Measurements from ENCODE around the gene KIN.
"Not testable (repeated sequence)": the region's sequence is repeated elsewhere in the genome, so short reads cannot be mapped to it uniquely, and the experiment has no call there.

Gene KIN

DNA sequence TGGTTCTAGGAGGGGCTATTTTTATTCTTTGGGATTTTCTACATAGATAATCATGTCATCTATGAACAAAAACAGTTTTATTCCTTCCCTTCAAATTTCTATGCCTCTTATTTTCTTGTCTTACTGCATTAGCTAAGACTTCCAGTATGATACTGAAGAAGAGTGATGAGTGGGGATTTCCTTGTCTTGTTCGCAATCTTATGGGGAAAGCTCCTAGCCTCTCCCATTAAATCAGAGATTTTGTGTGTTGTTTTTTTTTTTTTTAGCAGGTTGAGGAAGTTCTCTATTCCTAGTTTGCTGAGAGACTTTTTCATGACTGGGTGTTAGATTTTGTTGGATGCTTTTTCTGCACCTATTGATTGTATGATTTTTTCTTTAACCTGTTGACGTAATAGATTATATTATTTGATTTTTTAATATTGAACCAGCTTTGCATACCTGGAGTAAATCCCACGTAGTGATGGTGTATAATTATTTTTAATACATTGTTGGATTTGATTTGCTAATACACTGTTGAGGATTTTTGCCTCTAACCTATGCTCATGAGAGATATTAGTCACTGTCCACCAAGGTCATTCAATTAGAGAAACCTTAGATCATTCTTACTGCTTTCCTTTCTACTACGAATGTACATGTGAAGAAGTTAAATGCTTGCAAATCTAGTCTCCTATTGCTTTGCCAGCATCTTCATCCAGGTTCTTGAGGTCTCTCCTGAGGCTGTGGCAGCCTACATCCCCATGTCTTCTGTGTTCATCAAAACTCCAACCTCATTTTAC, 6.6 kb upstream of the KIN start:
- no peak for DNase-seq

DNA sequence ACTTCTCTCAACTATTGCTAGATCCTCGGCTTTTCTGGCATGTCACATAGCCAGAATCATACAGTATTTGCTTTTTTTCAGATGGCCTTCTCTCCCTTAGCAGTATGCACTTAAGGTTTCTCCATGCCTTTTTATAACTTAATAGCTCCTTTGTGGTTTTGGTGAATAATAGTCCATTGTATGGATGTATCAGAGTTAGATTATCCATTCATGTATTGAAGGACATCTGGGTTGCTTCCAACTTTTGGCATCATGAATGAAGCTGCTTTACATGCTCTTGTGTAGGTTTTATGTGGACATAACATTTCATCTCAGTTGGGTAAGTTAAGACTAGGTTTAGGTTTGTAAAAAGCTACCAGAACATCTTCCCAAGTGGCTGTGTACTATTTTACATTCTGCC, 4.7 kb upstream of the KIN start:
- DNase-seq = no peak

DNA sequence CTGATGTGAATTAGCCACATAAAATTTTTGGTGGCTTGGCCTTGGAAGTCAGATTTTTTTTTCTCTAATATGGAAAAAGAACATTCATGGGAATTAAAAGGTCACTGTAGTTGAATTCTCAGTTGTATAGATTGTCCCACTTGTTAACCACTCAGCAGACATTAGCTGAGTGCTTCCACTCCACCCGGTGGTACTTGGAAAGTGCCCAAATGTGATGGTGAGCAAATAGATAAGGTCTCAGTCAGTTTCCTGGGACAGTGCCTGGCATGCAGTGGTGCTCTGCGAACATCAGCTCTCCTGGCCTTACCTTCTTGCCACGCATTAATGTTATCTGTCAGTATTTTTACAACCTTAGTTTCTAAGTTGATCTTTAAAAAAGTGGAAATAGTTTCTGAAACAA, 1.6 kb upstream of the KIN start:
- no peak for DNase-seq

DNA sequence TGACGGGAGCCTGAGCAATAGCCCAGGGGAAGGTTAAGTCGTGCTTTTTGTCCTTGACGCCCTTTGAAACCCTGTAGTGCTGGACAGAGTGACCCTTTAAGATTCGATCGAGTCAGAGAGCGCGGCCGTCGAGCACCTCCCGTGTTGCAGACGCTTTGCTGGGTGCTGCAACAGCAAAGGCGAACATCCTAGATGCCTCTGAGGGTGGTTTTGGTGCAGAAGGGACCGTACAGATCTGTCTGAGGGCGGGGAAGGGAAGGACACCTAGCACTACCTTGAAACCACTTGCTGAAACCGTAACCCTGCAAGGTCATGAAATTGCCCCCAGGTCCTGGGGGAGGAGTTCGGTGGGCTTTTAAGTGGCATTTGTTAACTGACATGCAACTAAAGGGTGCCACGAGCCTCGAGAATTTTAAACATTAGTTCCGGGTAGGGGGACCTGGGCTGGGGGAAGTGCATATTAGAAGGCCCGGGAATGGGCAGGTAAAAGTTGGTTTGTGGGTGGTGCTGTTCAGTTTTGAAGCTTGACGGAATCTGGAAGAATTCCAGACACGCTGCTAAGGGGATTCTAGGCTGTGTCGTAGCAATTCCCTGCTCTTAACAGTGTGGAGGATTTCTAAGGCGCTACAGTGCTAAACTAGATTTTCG, 970 bp upstream of the KIN start:
- DNase-seq = no peak

DNA sequence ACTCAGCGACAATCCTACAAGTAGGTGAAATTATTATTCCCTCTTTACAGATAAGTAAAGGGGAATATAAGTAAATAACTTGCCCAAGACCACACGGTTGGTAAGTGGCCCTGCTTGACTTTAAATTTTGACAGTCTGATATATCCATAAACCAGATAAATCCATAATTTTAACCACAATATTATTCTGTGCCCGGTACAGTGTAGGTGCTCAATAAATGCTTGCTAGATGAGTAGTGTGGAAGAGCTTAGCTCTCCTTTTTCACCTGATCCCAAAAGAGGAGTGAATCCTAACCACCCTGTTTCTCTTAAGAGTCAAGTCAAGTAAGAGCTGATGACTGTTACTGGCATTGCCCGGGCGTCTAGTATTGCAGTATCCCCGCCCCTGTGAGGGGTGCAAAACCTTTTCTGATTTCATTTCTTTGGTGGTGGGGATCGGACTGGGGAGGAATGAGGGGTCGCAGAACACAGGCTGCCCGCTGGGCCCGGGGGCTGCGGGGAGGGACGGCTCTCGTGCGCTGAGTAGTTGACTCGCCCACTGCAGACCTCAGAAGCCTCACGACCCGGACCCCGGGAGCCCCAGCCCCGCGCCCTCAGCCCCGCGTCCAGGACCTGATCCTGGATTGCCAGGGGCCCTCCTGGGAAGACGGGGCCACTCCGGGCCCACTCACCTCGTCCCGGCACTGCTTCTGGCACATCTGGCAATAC, 490 bp downstream of the KIN start:
- DNase-seq = peak in 1 of 6 experiments; percentile 33

DNA sequence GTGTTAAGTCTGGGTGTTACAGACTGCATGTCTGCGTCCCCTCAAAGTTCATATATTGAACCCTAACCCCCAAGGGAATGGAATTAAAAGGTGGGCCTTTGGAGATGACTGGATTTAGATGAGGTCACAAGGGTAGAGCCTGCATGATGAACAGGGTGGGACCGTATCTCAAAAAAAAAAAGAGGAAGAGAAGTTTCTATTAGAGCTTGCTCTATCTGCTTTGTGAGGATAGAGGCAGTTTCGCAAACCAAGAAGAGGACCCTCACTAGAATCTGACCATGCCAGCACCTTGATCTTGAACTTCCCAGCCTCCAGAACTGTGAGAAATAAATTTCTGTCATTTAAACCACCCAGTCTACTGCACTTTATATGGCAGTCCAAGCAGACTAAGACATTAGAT, 1.4 kb downstream of the KIN start:
- DNase-seq = no peak

GRCh38 chr10:7782194-7782593, 5.6 kb downstream of the KIN start:
- DNase-seq = not testable (repeated sequence)

- DNase-seq = no peak
Observed at GRCh38 chr10:7776777-7777176, 11.0 kb downstream of the KIN start.

GRCh38 chr10:7773845-7774801, 13.7 kb downstream of the KIN start:
- DNase-seq = no peak

DNA sequence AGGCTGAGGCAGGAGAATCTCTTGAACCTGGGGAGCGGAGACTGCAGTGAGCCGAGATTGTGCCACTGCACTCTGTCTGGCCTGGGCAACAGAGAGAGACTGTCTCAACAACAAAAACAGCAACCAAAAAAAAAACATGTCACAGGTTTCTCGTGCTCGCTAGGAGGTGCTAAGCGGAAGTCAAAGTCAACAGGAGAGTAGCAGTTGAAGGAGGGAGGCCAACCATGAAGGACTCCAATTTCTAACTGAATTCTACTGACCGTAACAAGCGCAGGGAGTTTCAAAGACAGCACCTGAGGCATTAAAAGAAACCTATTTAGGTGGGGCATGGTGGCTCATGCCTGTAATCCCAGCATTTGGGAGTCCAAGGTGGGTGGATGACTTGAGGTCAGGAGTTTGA, 19.4 kb downstream of the KIN start:
- no peak for DNase-seq

GRCh38 chr10:7767209-7767608, 20.6 kb downstream of the KIN start:
- no peak for DNase-seq

GRCh38 chr10:7766241-7766640, 21.6 kb downstream of the KIN start:
- DNase-seq = no peak

- no peak for DNase-seq
Observed at GRCh38 chr10:7763929-7764328, 23.9 kb downstream of the KIN start.

GRCh38 chr10:7756360-7756992, 31.3 kb downstream of the KIN start:
- DNase-seq = peak in 2 of 6 experiments; percentile 3 to 12

GRCh38 chr10:7755103-7755502, 32.7 kb downstream of the KIN start:
- no peak for DNase-seq

- no peak for DNase-seq
Observed at GRCh38 chr10:7752251-7752650, 35.5 kb downstream of the KIN start.

- no peak for DNase-seq
Observed at GRCh38 chr10:7750222-7750621, 37.6 kb downstream of the KIN start.

GRCh38 chr10:7748637-7749036, 39.2 kb downstream of the KIN start:
- DNase-seq = not testable (repeated sequence)

- no peak for DNase-seq
Observed at GRCh38 chr10:7744307-7744706, 43.5 kb downstream of the KIN start.

- no peak for DNase-seq
Observed at GRCh38 chr10:7738536-7739407, 49.0 kb downstream of the KIN start.

GRCh38 chr10:7734821-7735220, 53.0 kb downstream of the KIN start:
- no peak for DNase-seq
